H1 (cell line): ENCODE data around the gene CYREN.

Experiments used
- BRCA1 ChIP-seq: IDR thresholded peaks from 2 replicates; pipeline ENCODE4 v1.6.1; 2012; ENCODE audit warnings: low read depth, low read length, improper control_type of control experiment
- JUND ChIP-seq: IDR thresholded peaks from 2 replicates; pipeline ENCODE4 v1.6.1; 2011; ENCODE audit warnings: mild to moderate bottlenecking, improper control_type of control experiment, low read length
- TF ChIP-seq, protein P1 (sequence below), 3 experiments: IDR thresholded peaks; 1 replicate in 2 of 3; 2 replicates in 1 of 3; pipeline versions ENCODE4 v1.5.1 to v1.6.1; 2011; ENCODE audit warnings: low read length in 3 of 3, mild to moderate bottlenecking in 3 of 3, inconsistent platforms in 2 of 3, low read depth in 1 of 3, moderate library complexity in 1 of 3; ENCODE audit not compliant: insufficient read depth in 1 of 3; ENCODE audit errors: control extremely low read depth in 1 of 3

- no peak for TF ChIP-seq BRCA1
- TF ChIP-seq JUND, result no peak
- TF ChIP-seq, protein P1, sequence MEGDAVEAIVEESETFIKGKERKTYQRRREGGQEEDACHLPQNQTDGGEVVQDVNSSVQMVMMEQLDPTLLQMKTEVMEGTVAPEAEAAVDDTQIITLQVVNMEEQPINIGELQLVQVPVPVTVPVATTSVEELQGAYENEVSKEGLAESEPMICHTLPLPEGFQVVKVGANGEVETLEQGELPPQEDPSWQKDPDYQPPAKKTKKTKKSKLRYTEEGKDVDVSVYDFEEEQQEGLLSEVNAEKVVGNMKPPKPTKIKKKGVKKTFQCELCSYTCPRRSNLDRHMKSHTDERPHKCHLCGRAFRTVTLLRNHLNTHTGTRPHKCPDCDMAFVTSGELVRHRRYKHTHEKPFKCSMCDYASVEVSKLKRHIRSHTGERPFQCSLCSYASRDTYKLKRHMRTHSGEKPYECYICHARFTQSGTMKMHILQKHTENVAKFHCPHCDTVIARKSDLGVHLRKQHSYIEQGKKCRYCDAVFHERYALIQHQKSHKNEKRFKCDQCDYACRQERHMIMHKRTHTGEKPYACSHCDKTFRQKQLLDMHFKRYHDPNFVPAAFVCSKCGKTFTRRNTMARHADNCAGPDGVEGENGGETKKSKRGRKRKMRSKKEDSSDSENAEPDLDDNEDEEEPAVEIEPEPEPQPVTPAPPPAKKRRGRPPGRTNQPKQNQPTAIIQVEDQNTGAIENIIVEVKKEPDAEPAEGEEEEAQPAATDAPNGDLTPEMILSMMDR (IDR thresholded peaks at IDR 0.05; ENCODE audit: control extremely low read depth in 1 of 3, insufficient read depth in 1 of 3, low read depth in 1 of 3, low read length in 3 of 3), result no peak
Measured at GRCh38 chr7:135185471-135186260, 15.2 kb upstream of the CYREN start.
